Omental fat pad (tissue), 4 donors: ENCODE results near the gene DSG3. TPM values are rescaled to one million over a fixed set of nuclear protein-coding genes. Genes with fewer than 3 reads are reported as not detected.

Experiments
- ATAC-seq: fragments of 150-250 bp; one replicate; pipeline ENCODE4 v1.9.1; 2016; ENCODE audit warnings: mild to moderate bottlenecking, moderate library complexity; ENCODE audit not compliant: low FRiP score
- DNase-seq: peaks from one replicate; pipeline ENCODE4 v3.0.0-alpha.2; 2019; ENCODE audit warnings: low spot score
- total RNA-seq, 4 donors: library from RNA; depleted of rRNA; stranded (reverse); fragments of >200 nt; gene quantifications; one replicate each; pipeline ENCODE4 v1.1.0, GENCODE V29; 2016
- TF ChIP-seq, protein P1 (sequence below), 3 donors: fragments of 450-650 bp; IDR thresholded peaks; one replicate each; pipeline ENCODE4 v1.5.1; 2016 to 2017; ENCODE audit warnings: antibody characterized with exemption in 3 of 3, mild to moderate bottlenecking in 3 of 3, moderate library complexity in 2 of 3

The DSG3 gene, protein sequence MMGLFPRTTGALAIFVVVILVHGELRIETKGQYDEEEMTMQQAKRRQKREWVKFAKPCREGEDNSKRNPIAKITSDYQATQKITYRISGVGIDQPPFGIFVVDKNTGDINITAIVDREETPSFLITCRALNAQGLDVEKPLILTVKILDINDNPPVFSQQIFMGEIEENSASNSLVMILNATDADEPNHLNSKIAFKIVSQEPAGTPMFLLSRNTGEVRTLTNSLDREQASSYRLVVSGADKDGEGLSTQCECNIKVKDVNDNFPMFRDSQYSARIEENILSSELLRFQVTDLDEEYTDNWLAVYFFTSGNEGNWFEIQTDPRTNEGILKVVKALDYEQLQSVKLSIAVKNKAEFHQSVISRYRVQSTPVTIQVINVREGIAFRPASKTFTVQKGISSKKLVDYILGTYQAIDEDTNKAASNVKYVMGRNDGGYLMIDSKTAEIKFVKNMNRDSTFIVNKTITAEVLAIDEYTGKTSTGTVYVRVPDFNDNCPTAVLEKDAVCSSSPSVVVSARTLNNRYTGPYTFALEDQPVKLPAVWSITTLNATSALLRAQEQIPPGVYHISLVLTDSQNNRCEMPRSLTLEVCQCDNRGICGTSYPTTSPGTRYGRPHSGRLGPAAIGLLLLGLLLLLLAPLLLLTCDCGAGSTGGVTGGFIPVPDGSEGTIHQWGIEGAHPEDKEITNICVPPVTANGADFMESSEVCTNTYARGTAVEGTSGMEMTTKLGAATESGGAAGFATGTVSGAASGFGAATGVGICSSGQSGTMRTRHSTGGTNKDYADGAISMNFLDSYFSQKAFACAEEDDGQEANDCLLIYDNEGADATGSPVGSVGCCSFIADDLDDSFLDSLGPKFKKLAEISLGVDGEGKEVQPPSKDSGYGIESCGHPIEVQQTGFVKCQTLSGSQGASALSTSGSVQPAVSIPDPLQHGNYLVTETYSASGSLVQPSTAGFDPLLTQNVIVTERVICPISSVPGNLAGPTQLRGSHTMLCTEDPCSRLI
- not detected for total RNA-seq

DNA sequence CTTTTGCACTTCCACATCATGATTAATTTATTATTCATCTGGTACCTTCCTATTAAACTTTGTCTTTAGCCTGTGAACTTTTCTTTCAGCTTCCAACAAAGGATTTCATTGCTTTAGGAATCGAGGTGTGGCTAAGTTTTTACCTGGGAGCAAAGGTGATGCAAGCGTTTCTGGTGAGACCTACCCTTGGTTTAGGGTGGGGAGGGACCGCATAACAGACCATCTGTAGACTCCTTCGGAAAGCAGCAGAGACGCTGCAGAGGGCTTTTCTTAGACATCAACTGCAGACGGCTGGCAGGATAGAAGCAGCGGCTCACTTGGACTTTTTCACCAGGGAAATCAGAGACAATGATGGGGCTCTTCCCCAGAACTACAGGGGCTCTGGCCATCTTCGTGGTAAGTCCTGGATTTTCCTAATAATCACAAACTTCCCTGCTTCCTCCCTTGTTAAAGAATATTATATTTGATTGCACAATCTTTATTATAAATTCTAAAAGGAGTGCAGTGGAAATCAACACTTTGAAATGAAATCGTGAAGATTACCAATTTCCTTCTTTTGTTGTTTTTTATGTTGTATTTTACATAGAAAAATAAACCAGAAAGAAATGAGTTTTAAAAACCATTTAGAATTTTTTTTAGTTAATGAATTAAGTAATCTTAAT, at the start of gene DSG3:
DSG3 (plus strand) TSS at position 212 of the 662 bp plus-strand sequence; CDS start at position 349, 137 bp downstream.
- DNase-seq: no peak
- TF ChIP-seq, protein P1, sequence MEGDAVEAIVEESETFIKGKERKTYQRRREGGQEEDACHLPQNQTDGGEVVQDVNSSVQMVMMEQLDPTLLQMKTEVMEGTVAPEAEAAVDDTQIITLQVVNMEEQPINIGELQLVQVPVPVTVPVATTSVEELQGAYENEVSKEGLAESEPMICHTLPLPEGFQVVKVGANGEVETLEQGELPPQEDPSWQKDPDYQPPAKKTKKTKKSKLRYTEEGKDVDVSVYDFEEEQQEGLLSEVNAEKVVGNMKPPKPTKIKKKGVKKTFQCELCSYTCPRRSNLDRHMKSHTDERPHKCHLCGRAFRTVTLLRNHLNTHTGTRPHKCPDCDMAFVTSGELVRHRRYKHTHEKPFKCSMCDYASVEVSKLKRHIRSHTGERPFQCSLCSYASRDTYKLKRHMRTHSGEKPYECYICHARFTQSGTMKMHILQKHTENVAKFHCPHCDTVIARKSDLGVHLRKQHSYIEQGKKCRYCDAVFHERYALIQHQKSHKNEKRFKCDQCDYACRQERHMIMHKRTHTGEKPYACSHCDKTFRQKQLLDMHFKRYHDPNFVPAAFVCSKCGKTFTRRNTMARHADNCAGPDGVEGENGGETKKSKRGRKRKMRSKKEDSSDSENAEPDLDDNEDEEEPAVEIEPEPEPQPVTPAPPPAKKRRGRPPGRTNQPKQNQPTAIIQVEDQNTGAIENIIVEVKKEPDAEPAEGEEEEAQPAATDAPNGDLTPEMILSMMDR (IDR thresholded peaks at IDR 0.05): no peak
- no peak for ATAC-seq

DNA sequence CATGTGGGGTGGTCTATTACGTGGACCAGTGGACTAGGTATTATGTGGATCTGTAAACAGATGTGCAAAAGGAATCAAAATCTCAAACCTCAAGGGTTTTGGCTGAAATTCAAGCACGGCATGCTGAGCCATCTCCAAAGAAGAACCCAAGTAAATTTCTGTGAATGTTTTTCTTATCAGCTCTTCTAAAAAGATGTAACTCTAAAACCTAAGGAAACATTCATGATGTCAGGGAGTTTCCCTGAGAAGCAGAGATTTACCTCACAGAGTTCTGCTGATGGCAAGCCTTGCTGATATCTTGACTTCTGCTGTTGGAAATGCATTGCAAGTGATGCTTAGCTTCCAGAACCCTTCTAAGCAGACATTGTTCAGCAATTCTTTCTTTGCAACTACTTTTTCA, 49.4 kb upstream of the DSG3 start:
- TF ChIP-seq, protein P1 (IDR thresholded peaks at IDR 0.05): no peak
- DNase-seq (no peak), ATAC-seq (peak; percentile 17)

DNA sequence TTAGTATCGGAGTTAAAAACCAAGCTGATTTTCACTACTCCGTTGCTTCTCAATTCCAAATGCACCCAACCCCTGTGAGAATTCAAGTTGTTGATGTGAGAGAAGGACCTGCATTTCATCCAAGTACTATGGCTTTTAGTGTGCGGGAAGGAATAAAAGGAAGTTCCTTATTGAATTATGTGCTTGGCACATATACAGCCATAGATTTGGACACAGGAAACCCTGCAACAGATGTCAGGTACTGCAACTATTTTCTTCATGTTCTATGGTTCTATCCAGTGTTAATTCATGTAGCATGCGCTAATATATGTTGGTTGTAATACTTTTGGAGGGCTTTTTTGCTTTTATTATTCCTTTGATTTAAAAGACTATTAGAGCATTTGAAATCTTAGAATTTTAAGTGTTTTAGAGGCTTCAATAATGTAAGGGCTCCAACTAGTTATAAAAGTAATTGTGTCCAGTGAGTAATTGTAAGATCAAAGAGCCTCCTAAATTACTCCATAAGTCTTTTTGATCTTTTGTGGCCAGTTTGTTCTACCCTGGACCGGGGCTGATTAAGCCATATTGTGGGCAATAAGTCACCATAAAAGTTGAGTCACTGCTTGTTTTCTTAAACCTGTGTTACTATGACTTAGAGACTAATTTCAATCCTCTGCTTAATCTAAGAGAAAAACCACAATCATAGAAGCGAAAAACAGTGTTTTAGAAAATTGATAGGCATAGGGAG, 48.1 kb upstream of the DSG3 start:
- no peak for DNase-seq
- TF ChIP-seq, protein P1 (IDR thresholded peaks at IDR 0.05): no peak
- ATAC-seq: peak; percentile 88

DNA sequence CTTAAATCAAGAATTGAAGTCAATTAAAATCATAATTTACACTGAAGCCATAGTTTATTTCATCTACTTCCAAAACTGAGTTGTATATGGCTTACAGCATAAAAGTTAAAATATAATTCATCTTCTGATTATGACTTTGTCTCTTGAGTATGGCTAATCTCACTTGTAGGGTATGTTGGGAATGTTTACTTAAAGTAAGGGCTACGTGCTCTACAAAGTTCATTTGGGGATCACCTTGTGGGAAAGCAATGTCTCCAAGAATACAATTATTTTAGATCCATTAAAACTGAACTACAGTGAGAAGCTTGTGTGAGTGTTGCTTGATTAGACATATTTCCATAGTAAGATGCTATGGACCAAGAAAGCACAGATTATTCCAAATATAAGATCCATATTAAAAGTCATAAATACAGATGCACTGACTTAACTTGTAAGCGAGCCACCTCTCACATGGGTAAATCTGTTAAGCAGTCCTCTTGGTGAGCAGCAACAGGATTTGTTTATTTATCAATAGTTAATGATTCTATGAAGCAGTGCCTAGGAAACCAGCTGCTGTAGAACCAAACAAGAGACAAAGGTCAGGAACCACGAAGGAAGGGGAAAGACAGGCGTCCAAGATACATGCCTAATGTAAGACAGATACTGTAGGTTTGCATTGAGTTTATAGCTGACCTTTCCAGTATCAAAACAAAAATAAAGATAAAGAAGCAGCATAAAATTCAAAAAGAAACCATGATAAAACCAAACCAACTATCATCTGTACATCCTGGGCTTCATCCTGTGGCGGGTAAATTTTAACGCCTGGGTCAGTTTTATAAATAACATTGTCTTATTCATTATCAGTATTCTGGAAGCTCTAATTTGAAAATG, 46.1 kb upstream of the DSG3 start:
- ATAC-seq (no peak), DNase-seq (no peak)
- TF ChIP-seq, protein P1 (IDR thresholded peaks at IDR 0.05): no peak

DNA sequence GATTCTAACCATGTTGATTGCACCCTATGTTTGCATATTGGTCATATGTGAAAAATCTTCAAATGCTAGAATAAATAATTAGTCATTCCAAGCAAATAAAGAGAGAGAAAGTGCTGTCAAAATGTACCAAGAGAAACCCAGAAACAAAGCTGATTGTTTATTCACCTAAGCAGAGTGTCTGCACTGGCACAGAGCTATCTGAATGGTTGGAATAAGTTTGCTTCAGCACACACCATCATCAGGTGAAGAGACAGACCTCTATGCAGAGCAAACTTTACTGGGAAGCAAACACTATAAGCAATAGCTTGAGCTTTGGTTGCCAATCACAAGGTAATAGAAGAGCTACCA, 45.5 kb upstream of the DSG3 start:
- ATAC-seq (no peak), DNase-seq (no peak)

More for the DNA sequence above, 45.5 kb upstream of the DSG3 start:
- TF ChIP-seq, protein P1 (IDR thresholded peaks at IDR 0.05): no peak
